SK-N-SH treated with all-trans-retinoic acid at 6 μM for 48 hours (cell line): ENCODE measurements around the gene EPB41L1.

Experiments
- ATAC-seq: fragments of 200-7000 bp; cut with Tn5 transposase; 3 replicates; pipeline ENCODE4 v1.9.1; 2020; ENCODE audit warnings: mild to moderate bottlenecking, moderate library complexity
- ARNTL ChIP-seq: fragments of 450-650 bp; formaldehyde crosslinking; IDR thresholded peaks from 2 replicates; pipeline ENCODE4 v1.5.0; 2020; ENCODE audit warnings: low read depth, mild to moderate bottlenecking, moderate library complexity, borderline replicate concordance
- BACH2 ChIP-seq: fragments of 250-450 bp; sonication (Bioruptor Pico); IDR thresholded peaks from 2 replicates; pipeline ENCODE4 v1.9.0; 2021; ENCODE audit warnings: mild to moderate bottlenecking, borderline replicate concordance
- CREB5 ChIP-seq: fragments of 250-450 bp; sonication (Bioruptor Pico); IDR thresholded peaks from 2 replicates; pipeline ENCODE4 v1.5.1; 2020; ENCODE audit warnings: low read depth, mild to moderate bottlenecking, moderate library complexity
- CSDC2 ChIP-seq: fragments of 250-450 bp; sonication (Bioruptor Pico); IDR thresholded peaks from 2 replicates; pipeline ENCODE4 v1.5.0; 2020; ENCODE audit warnings: mild to moderate bottlenecking, moderate library complexity
- ESRRG ChIP-seq: fragments of 250-450 bp; sonication (Bioruptor Pico); IDR thresholded peaks from 2 replicates; pipeline ENCODE4 v1.6.1; 2021; ENCODE audit warnings: mild to moderate bottlenecking
- GLIS3 ChIP-seq: fragments of 250-450 bp; sonication (Bioruptor Pico); IDR thresholded peaks from 2 replicates; pipeline ENCODE4 v1.5.0; 2020; ENCODE audit warnings: mild to moderate bottlenecking, moderate library complexity
- ISL1 ChIP-seq: fragments of 250-450 bp; sonication (Bioruptor Pico); IDR thresholded peaks from 2 replicates; pipeline ENCODE4 v2.1.2; 2022; ENCODE audit warnings: mild to moderate bottlenecking, moderate library complexity
- OSR1 ChIP-seq: fragments of 250-450 bp; sonication (Bioruptor Pico); IDR thresholded peaks from 2 replicates; pipeline ENCODE4 v1.8.0; 2022; ENCODE audit warnings: moderate library complexity, mild to moderate bottlenecking, inconsistent platforms
- PATZ1 ChIP-seq: fragments of 250-450 bp; sonication (Bioruptor Pico); IDR thresholded peaks from 2 replicates; pipeline ENCODE4 v1.8.0; 2020; ENCODE audit warnings: mild to moderate bottlenecking, moderate library complexity, borderline replicate concordance
- PPARA ChIP-seq: fragments of 250-450 bp; sonication (Bioruptor Pico); IDR thresholded peaks from 2 replicates; pipeline ENCODE4 v1.5.0; 2020; ENCODE audit warnings: mild to moderate bottlenecking, borderline replicate concordance
- RARB ChIP-seq: fragments of 250-450 bp; sonication (Bioruptor Pico); IDR thresholded peaks from 2 replicates; pipeline ENCODE4 v1.8.0; 2021; ENCODE audit warnings: mild to moderate bottlenecking, moderate library complexity
- SNAI2 ChIP-seq: fragments of 250-450 bp; sonication (Bioruptor Pico); IDR thresholded peaks from 2 replicates; pipeline ENCODE4 v1.5.0; 2020; ENCODE audit warnings: mild to moderate bottlenecking, moderate library complexity
- TCF4 ChIP-seq: fragments of 250-450 bp; sonication (Bioruptor Pico); IDR thresholded peaks from 2 replicates; pipeline ENCODE4 v1.8.0; 2021; ENCODE audit warnings: mild to moderate bottlenecking, moderate library complexity, borderline replicate concordance
- TOX ChIP-seq: fragments of 250-450 bp; sonication (Bioruptor Pico); IDR thresholded peaks from 2 replicates; pipeline ENCODE4 v1.8.0; 2021; ENCODE audit warnings: mild to moderate bottlenecking, moderate library complexity, borderline replicate concordance
- ZC3H10 ChIP-seq: fragments of 250-450 bp; sonication (Bioruptor Pico); IDR thresholded peaks from 2 replicates; pipeline ENCODE4 v1.5.1; 2021; ENCODE audit warnings: mild to moderate bottlenecking, moderate library complexity
- ZFP3 ChIP-seq: fragments of 250-450 bp; sonication (Bioruptor Pico); IDR thresholded peaks from 2 replicates; pipeline ENCODE4 v1.5.0; 2020; ENCODE audit warnings: mild to moderate bottlenecking, moderate library complexity
- ZFP30 ChIP-seq: fragments of 450-650 bp; formaldehyde crosslinking; IDR thresholded peaks from 2 replicates; pipeline ENCODE4 v1.5.0; 2022; ENCODE audit warnings: mild to moderate bottlenecking, moderate library complexity
- ZNF565 ChIP-seq: fragments of 450-650 bp; formaldehyde crosslinking; conservative IDR thresholded peaks from 2 replicates; pipeline ENCODE4 v1.5.0; 2020; ENCODE audit warnings: low read depth, mild to moderate bottlenecking, moderate library complexity
- ZNF70 ChIP-seq: fragments of 450-650 bp; formaldehyde crosslinking; IDR thresholded peaks from 2 replicates; pipeline ENCODE4 v1.5.0; 2020; ENCODE audit warnings: mild to moderate bottlenecking, moderate library complexity
- ZNF8 ChIP-seq: fragments of 450-650 bp; formaldehyde crosslinking; IDR thresholded peaks from 2 replicates; pipeline ENCODE4 v1.5.0; 2020; ENCODE audit warnings: mild to moderate bottlenecking, moderate library complexity
- TF ChIP-seq, protein P1 (sequence below): fragments of 250-450 bp; sonication (Bioruptor Pico); IDR thresholded peaks from 2 replicates; pipeline ENCODE4 v1.8.0; 2021; ENCODE audit warnings: low read depth, mild to moderate bottlenecking, moderate library complexity, borderline replicate concordance
- TF ChIP-seq, protein P2 (sequence below): fragments of 250-450 bp; sonication (Bioruptor Pico); IDR thresholded peaks from 2 replicates; pipeline ENCODE4 v1.5.1; 2021; ENCODE audit warnings: mild to moderate bottlenecking, moderate library complexity
- TF ChIP-seq, protein P3 (sequence below): fragments of 250-450 bp; sonication (Bioruptor Pico); IDR thresholded peaks from 2 replicates; pipeline ENCODE4 v1.5.0; 2020; ENCODE audit warnings: mild to moderate bottlenecking, moderate library complexity

The EPB41L1 gene

DNA sequence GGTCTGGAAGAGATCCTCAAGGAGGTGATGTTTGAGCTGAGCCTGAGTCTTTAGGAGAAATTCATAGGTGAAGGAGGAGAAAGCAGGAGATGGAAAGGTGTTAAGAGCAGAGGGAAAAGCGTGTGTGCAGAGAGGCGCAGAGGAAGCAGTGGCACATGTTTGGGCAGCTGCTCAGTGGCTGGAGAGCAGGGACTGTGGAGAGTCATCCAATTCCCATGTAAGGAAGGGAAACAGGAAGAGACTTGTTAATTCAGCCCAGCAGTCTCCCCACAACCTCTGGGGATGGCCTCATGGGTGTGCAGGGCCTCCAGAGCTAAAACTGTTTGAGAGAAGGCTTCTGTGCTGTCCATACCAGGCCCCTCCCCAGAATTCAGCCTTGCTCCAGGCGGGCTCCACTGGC lies 98.0 kb downstream of the EPB41L1 start:
- TF ChIP-seq ZFP3 = no peak
- no peak for TF ChIP-seq ZNF8 (CRISPR knock-in tag)
- no peak for TF ChIP-seq GLIS3
- no peak for TF ChIP-seq ZFP30 (CRISPR knock-in tag)
- TF ChIP-seq TOX = no peak
- TF ChIP-seq ZNF70 (CRISPR knock-in tag) = no peak
- TF ChIP-seq, protein P1, sequence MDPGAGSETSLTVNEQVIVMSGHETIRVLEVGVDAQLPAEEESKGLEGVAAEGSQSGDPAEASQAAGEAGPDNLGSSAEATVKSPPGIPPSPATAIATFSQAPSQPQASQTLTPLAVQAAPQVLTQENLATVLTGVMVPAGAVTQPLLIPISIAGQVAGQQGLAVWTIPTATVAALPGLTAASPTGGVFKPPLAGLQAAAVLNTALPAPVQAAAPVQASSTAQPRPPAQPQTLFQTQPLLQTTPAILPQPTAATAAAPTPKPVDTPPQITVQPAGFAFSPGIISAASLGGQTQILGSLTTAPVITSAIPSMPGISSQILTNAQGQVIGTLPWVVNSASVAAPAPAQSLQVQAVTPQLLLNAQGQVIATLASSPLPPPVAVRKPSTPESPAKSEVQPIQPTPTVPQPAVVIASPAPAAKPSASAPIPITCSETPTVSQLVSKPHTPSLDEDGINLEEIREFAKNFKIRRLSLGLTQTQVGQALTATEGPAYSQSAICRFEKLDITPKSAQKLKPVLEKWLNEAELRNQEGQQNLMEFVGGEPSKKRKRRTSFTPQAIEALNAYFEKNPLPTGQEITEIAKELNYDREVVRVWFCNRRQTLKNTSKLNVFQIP (CRISPR knock-in tag) = no peak
- no peak for TF ChIP-seq ESRRG
- TF ChIP-seq, protein P2, sequence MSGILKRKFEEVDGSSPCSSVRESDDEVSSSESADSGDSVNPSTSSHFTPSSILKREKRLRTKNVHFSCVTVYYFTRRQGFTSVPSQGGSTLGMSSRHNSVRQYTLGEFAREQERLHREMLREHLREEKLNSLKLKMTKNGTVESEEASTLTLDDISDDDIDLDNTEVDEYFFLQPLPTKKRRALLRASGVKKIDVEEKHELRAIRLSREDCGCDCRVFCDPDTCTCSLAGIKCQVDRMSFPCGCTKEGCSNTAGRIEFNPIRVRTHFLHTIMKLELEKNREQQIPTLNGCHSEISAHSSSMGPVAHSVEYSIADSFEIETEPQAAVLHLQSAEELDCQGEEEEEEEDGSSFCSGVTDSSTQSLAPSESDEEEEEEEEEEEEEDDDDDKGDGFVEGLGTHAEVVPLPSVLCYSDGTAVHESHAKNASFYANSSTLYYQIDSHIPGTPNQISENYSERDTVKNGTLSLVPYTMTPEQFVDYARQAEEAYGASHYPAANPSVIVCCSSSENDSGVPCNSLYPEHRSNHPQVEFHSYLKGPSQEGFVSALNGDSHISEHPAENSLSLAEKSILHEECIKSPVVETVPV (CRISPR knock-in tag) = no peak
- no peak for TF ChIP-seq TCF4
- no peak for TF ChIP-seq ZNF565 (CRISPR knock-in tag)
- no peak for TF ChIP-seq SNAI2 (CRISPR knock-in tag)
- TF ChIP-seq PATZ1 (CRISPR knock-in tag) = no peak
- no peak for TF ChIP-seq RARB (CRISPR knock-in tag)
- TF ChIP-seq, protein P3, sequence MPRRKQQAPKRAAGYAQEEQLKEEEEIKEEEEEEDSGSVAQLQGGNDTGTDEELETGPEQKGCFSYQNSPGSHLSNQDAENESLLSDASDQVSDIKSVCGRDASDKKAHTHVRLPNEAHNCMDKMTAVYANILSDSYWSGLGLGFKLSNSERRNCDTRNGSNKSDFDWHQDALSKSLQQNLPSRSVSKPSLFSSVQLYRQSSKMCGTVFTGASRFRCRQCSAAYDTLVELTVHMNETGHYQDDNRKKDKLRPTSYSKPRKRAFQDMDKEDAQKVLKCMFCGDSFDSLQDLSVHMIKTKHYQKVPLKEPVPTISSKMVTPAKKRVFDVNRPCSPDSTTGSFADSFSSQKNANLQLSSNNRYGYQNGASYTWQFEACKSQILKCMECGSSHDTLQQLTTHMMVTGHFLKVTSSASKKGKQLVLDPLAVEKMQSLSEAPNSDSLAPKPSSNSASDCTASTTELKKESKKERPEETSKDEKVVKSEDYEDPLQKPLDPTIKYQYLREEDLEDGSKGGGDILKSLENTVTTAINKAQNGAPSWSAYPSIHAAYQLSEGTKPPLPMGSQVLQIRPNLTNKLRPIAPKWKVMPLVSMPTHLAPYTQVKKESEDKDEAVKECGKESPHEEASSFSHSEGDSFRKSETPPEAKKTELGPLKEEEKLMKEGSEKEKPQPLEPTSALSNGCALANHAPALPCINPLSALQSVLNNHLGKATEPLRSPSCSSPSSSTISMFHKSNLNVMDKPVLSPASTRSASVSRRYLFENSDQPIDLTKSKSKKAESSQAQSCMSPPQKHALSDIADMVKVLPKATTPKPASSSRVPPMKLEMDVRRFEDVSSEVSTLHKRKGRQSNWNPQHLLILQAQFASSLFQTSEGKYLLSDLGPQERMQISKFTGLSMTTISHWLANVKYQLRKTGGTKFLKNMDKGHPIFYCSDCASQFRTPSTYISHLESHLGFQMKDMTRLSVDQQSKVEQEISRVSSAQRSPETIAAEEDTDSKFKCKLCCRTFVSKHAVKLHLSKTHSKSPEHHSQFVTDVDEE (CRISPR knock-in tag) = no peak
- TF ChIP-seq ZC3H10 (CRISPR knock-in tag) = no peak
- TF ChIP-seq OSR1 = no peak
- no peak for TF ChIP-seq CSDC2 (CRISPR knock-in tag)
- TF ChIP-seq ARNTL (CRISPR knock-in tag) = no peak
- no peak for TF ChIP-seq ISL1
- no peak for ATAC-seq

DNA sequence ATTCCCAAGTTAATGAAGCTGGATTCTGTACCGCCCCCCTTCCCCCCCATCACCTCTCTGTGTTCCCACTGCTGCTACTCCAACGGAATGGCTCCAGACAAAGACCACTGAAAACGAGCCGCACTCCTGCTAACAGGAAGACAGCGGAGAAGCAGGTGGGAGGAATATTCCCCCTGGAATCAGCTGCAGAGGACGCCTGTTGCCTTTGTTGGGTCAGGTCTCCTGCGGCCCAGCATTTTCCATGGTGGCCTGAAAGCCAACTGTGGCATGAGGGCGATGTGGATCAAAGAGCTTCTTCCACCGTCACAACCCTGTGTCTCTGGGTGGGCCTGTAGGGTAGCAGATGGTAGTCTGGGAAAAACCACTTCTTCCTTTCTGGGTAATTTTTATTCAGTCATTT lies 98.5 kb downstream of the EPB41L1 start:
- ATAC-seq = no peak
- TF ChIP-seq ISL1 (no peak), SNAI2 (CRISPR knock-in tag) (no peak), ZFP3 (no peak)

DNA sequence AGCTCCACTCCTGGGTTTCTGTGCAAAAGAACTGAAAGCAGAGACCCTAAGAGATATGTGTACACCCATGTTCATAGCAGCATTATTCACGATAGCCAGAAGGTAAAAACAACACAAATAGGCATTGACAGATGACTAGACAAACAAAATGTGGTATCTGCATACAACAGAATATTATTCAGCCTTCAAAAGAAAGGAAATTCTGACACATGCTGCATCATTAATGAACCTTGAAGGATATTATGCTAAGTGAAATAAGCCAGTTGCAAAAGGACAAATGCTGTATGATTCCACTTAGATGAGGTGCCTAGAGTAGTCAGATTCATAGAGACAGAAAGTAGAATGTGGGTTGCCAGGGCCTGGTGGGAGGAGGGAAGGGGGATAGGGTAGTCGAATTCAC lies 99.5 kb downstream of the EPB41L1 start:
- TF ChIP-seq CREB5 (CRISPR knock-in tag) (no peak), SNAI2 (CRISPR knock-in tag) (no peak), PPARA (CRISPR knock-in tag) (no peak), ZC3H10 (CRISPR knock-in tag) (no peak), ZNF565 (CRISPR knock-in tag) (no peak)
- ATAC-seq = no peak

DNA sequence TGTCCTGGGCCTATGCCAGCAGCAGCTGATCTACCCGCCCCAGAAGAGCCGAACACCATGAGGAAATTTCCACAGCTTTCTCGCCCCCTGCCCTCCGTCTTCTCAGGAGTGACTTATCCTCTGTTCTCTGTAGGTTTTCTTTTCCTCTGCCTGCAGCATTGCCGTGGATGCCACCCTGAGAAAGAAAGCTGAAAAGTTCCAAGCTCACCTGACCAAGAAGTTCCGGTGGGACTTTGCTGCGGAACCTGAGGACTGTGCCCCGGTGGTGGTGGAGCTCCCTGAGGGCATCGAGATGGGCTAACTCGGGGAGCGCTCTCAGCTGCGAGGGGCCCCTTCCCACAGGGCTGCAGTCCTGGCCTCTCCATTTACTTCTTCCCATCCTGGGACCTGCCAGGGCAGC lies 100.9 kb downstream of the EPB41L1 start:
- no peak for ATAC-seq
- TF ChIP-seq RARB (CRISPR knock-in tag) = no peak
- TF ChIP-seq ZFP3 = no peak
- no peak for TF ChIP-seq ZNF70 (CRISPR knock-in tag)
- no peak for TF ChIP-seq ARNTL (CRISPR knock-in tag)
- no peak for TF ChIP-seq BACH2 (CRISPR knock-in tag)
- TF ChIP-seq ZFP30 (CRISPR knock-in tag) = no peak
- no peak for TF ChIP-seq ISL1
- TF ChIP-seq TOX = no peak
- no peak for TF ChIP-seq PPARA (CRISPR knock-in tag)
- TF ChIP-seq ZNF565 (CRISPR knock-in tag) = no peak
- TF ChIP-seq, protein P2 (CRISPR knock-in tag) = no peak
- no peak for TF ChIP-seq PATZ1 (CRISPR knock-in tag)
- TF ChIP-seq ZNF8 (CRISPR knock-in tag) = no peak
